GM19193 (cell line): ENCODE results near the gene SLC30A5.

Experiments
- POLR2A ChIP-seq: IDR thresholded peaks from 4 replicates; pipeline ENCODE4 v1.6.1; 2011; ENCODE audit not compliant: insufficient read depth, insufficient read length; ENCODE audit errors: extremely low read depth

SLC30A5 gene

DNA sequence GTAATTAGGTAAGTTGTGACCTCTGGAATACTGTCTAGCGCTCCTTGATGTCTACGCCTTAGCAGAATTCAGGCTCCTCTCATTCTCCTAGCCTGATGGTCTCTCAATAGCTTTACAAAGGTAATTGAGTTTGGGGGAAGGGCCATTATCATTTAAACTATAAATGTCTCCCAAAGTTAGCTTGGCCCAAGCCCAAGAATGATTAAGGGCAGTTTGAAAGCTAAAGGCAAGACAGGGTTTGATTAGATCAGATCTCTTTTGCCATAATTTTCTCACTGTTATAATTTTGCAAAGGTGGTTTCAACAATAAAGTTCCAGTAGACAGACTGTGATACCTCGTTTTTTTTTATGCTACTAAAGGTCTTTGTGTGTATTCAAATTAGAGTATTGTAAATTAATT, 3.7 kb upstream of the SLC30A5 start:
- no peak for TF ChIP-seq POLR2A

GRCh38 chr5:69091771-69092170, 2.0 kb upstream of the SLC30A5 start:
- no peak for TF ChIP-seq POLR2A

DNA sequence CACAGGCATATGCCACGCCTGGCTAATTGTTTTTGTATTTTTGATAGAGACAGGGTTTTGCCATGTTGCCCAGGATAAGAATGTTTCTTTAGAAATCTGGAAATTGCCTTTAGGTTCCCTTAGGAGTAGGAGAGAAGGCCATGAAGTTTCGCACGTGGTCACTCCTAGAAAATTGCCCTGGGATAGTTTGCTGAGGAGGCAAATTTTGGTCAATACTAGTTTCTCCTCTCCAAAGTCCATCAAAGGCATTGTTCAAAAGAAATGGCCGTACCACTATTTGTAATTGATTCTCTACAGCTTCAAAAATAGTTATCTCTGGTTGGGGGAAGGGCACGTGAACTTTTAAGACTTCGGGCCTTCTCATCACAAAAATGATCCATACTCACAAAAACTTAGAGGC, 845 bp upstream of the SLC30A5 start:
- TF ChIP-seq POLR2A, result no peak

DNA sequence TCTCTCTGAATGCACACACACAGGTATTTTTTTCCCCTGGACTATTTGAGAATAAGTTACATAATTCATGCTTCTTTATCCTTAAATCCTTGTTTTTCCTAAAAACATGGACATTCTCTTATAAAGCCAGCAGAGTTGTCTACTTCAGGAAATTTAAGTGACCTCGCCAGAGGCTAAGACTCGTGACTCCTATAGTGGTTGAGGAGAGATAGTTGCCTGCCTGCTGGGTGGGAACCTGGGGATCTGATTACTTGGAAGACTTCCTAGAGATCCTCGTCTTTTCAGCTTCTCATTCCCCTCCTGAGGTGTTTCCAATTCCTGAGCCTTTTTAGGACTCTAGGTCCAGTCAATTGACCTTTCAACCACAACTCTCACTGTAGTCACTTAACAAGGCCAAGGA, 5.5 kb downstream of the SLC30A5 start:
- no peak for TF ChIP-seq POLR2A

DNA sequence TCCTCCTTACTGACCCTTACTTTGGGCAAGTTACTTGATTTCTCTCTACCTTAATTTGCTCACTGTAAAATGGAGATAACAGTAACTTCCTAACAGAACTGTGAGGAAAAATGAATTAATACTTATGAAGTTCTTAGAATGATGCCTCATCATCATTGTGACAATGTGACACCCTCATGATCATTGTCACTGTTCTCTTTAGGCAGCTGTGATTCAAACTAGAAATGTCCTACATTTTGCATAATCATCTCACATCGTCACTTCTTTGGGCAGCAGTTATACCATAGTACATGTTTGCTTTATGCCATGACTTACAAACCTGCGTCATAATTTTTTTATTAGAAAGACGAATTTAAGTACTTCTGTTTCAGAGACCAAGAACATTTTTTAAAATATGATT, 9.7 kb downstream of the SLC30A5 start:
- no peak for TF ChIP-seq POLR2A

DNA sequence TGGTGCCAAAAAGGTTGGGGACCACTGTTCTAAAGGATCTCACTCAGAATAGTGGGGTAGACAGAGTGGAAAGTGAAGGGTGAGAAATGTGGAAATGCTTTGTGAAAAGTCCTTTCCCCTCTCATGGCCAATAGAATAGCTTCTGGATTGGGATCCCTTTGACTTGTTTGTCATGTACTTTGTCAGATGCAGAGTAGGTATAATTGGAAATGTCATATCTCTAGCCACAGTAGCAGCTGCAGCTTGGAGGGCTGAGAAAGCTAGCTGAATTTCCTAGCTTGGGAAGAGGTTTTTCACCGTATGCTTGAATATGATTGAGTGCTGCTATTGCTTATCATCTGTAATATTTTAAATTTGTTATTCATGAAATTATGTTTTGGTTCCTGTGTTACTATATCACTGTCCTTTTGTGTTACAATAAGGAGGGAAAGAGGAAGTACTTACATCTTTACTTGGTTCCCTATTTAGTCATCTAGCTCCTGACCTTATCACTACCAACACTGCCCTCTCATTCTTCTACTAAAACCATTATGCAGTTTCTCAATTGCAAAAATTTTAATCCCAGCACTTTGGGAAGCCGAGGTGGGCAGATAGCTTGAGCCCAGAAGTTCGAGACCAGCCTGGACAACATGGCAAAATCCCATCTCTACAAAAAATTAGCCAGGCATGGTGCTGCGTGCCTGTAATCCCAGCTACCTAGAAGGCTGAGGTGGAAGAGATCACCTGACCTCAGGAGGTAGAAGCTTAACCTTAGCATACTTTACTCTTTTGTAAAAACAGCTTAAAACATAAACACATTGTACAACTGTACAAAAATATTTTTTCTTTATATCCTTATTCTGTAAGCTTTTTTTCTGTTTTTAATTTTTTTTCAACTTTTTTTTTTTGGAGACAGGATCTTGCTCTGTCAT, 12.4 kb downstream of the SLC30A5 start:
- no peak for TF ChIP-seq POLR2A

GRCh38 chr5:69113851-69114250, 20.0 kb downstream of the SLC30A5 start:
- no peak for TF ChIP-seq POLR2A

- TF ChIP-seq POLR2A, result no peak
Observed at GRCh38 chr5:69115526-69115925, 21.7 kb downstream of the SLC30A5 start.

GRCh38 chr5:69129413-69129812, 35.6 kb downstream of the SLC30A5 start:
- no peak for TF ChIP-seq POLR2A

DNA sequence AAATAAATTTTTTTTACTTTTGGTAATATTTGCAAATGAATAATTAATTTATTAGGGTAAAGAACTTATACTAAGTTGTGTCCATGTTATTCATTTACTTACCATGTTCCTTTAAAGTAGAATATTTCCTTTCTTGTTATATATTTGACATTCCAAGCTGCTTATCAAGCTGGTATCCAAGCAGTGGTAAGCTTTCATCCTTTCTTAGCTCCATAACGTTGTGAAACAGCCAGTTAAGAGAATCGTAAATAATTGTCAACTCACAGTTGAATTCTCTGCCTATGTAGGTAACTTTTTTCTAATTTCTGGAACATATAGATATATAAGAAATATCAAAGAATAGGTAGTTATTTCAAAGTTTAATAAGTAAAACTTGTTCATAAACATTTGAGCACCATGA, 36.4 kb downstream of the SLC30A5 start:
- no peak for TF ChIP-seq POLR2A

- TF ChIP-seq POLR2A, result no peak
Observed at GRCh38 chr5:69131304-69131703, 37.5 kb downstream of the SLC30A5 start.

DNA sequence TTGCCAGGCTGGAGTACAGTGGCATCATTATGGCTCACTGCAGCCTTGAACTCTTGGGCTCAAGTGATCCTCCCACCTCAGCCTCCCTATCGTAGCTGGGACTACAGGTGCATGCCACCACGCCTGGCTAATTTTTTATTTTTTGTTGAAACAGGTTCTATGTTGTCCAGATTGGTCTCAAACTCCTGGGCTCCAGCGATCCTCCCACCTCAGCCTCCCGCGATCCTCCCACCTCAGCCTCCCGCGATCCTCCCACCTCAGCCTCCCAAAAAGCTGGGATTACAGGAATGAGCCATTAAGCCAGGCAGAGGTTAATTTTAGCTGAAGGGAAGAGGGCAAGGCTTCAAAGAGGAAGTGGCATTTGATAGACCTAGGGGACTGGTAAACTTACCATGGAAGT, 40.3 kb downstream of the SLC30A5 start:
- no peak for TF ChIP-seq POLR2A

DNA sequence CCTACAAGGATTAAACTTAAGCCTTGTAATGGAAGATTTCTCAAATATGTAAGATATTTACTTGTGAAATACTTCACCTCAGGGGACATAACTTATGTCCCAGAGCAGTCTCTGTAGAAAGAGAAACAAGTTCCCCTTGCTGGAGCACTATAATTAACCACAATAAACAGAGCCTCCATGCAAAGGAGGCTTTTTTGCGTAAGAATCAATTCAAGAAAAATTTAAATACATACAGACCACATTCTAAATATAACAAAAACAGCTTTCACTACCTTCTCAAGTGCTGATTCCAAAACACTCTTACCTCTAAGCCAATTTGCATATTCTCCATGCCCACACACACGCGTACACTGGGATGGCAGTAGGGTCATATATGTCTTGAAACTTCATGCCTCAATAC, 42.5 kb downstream of the SLC30A5 start:
- no peak for TF ChIP-seq POLR2A

DNA sequence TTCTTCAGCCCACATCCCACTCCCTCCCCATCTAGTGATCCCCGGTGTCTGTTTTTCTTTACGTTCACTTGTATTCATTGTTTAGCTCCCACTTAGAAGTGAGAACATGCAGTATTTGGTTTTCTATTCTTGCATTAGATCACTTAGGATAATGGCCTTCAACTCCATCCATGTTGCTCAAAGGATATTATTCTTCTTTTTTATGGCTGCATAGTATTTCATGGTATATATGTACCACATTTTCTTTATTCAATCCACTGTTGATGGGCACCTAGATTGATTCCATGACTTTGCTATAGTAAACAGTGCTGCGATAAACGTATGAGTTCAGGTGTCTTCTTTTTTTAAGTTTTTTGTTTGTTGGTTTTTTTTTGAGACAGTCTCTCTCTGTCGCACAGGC, 44.0 kb downstream of the SLC30A5 start:
- no peak for TF ChIP-seq POLR2A

- no peak for TF ChIP-seq POLR2A
Observed at GRCh38 chr5:69138766-69139165, 45.0 kb downstream of the SLC30A5 start.

GRCh38 chr5:69140827-69141226, 47.0 kb downstream of the SLC30A5 start:
- no peak for TF ChIP-seq POLR2A
